Skeletal muscle satellite cell (primary cell): ENCODE results near the gene ABHD6. TPM values are rescaled to one million over a fixed set of nuclear protein-coding genes. Genes with fewer than 3 reads are reported as not detected.

Experiments used
- H3K27me3 ChIP-seq: 2 replicates; pipeline ENCODE4 v1.7.0; 2013; ENCODE audit warnings: low read length; ENCODE audit not compliant: control insufficient read depth, insufficient read depth
- H3K36me3 ChIP-seq: 2 replicates; pipeline ENCODE4 v1.7.0; 2013; ENCODE audit warnings: mild to moderate bottlenecking, control low read depth, low read length; ENCODE audit not compliant: insufficient read depth
- H3K4me1 ChIP-seq: 2 replicates; pipeline ENCODE4 v1.7.0; 2013; ENCODE audit warnings: low read length; ENCODE audit not compliant: control insufficient read depth, insufficient read depth
- H3K4me2 ChIP-seq: 2 replicates; pipeline ENCODE4 v1.7.0; 2013; ENCODE audit warnings: mild to moderate bottlenecking, low read length
- H3K4me3 ChIP-seq: 2 replicates; pipeline ENCODE4 v1.7.0; 2013; ENCODE audit warnings: low read length
- H3K9ac ChIP-seq: 2 replicates; pipeline ENCODE4 v1.7.0; 2013; ENCODE audit warnings: mild to moderate bottlenecking, low read depth, low read length, moderate library complexity
- H3K9me3 ChIP-seq: replicated peaks from 2 replicates; pipeline ENCODE4 v1.7.0; 2013; ENCODE audit warnings: mild to moderate bottlenecking, control low read depth, low read length
- small RNA-seq: library from RNA; depleted of rRNA; stranded (forward); fragments of <200 nt; gene quantifications from one replicate; pipeline ENCODE3, GENCODE V24; 2012

Gene ABHD6

DNA sequence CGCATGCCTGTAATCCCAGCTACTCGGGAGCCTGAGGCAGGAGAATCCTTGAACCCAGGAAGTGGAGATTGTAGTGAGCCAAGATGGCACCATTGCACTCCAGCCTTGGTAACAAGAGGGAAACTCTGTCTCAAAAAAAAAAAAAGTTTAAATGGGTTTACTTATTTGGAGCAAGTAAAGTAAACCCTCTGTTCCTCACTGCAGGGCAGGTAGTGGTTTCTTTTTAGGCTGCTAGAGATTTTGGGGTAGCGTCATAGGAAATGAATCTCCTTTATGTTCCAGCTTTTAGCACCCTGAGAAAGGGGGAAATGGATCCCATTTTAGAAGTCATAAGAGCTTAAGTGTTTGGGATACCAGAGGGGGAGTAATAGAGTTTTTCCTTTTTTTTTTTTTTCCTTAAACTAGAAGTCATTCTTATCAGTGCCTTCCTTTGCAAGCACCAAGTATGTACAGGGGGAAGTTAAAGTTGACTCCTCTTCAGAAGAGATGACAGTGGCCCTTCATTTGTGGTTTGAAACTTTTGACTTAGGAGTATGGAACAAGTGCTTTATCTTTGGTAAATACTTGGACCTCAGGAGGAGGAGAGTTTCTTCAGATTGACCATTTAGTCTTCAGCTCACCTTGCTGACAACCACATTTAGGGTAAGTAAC, 103.1 kb downstream of the ABHD6 start:
- H3K4me1 ChIP-seq: peaks cover 22% of the 10 kb centered on the region

DNA sequence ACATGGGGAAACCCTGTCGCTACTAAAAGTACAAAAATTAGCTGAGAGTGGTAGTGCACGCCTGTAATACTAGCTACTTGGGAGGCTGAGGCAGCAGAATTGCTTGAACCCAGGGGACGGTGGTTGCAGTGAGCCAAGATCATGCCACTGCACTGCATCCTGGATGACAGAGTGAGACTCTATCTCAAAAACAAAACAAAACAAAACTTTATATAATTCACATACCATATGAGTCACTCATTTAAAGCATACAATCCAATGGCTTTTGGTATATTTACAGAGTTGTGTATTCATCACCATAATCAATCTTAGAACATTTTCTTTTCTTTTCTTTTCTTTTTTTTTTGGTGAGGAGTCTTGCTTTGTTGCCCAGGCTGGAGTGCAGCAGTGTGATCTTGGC, 103.8 kb downstream of the ABHD6 start:
- H3K4me2 ChIP-seq: no peak overlapping the region

More for the DNA sequence above, 103.1 kb downstream of the ABHD6 start:
- H3K36me3 ChIP-seq: no peaks in the 10 kb centered on the region
- no peak overlapping the region for H3K4me3 ChIP-seq
- no peaks in the 10 kb centered on the region for H3K9me3 ChIP-seq
- no peaks in the 10 kb centered on the region for H3K27me3 ChIP-seq
- H3K9ac ChIP-seq: no peak overlapping the region
- H3K4me2 ChIP-seq: no peak overlapping the region

DNA sequence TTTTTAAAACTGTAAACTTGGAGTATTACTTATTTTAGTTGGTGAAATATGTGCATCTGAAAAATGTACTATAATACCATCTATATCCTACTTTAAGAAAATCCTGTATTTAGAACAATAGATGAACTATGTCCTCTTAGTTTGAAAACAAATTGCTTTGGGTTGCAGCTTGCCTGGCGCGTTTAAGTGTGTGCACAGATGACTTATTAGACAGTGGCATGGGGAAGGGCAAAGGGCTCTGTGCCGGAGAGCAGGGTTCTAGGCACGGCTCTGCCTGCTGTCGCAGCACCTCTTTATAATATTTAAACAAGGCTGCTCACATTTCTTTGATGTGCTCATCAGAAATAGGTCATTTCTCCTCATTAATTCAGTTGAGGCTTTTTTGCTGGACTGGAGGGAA, 105.1 kb downstream of the ABHD6 start:
- Histone ChIP-seq H3K27me3 (no peaks in the 10 kb centered on the region), H3K4me2 (no peak overlapping the region), H3K4me3 (no peak overlapping the region), H3K9me3 (no peaks in the 10 kb centered on the region), H3K4me1 (peaks cover 11% of the 10 kb centered on the region), H3K9ac (no peak overlapping the region), H3K36me3 (no peaks in the 10 kb centered on the region)

More for the DNA sequence above, 103.8 kb downstream of the ABHD6 start:
- Histone ChIP-seq H3K4me1 (peaks cover 17% of the 10 kb centered on the region), H3K4me3 (no peak overlapping the region), H3K9ac (no peak overlapping the region), H3K27me3 (no peaks in the 10 kb centered on the region), H3K36me3 (no peaks in the 10 kb centered on the region), H3K9me3 (no peaks in the 10 kb centered on the region)

Small RNA genes within 50 kb of the gene (small RNA-seq; reads per million reads assigned to genes)
- not detected for gene AC098479.1
